ENCODE results near the gene PDAP1. TPM values are rescaled to one million over a fixed set of nuclear protein-coding genes. Genes with fewer than 3 reads are reported as not detected.

Gene PDAP1
- total RNA-seq, 1 experiment from 2014 or later: 147 TPM

DNA sequence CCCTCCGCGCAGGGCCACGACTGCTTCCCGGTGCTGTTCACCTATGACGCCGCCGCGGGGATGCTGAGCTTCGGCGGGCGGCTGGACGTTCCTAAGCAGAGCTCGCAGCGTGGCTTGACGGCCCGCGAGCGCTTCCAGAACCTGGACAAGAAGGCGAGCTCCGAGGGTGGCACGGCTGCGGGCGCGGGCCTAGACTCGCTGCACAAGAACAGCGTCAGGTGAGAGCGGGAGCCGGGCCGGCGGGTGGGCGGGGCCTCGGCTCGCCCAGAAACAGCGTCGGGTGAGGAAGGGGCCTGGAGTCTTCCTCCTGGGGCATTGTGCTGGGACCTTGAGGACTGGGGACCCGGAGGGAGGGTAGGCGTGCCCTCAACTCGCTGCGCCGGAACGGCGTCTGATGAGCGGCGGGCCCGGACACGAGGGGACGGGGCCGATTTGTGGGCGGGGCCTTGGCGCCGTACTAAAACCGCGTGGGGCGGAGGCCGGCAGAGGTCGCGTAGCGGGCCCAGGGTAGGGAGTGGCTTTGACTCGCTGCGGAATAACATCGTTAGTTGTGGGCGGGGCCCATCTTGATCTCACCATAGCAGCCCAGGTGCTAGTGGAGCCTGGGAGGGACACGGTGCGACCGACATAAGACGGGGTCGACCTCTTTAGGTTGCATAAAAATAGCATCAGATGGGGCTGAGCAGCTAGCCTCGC is 15.6 kb downstream of the PDAP1 start:
- Histone ChIP-seq H3K9me3 (ENCODE audit: control insufficient read depth, insufficient read depth, low read depth, low read length) (no peaks in the 10 kb centered on the region), H3K36me3 (ENCODE audit: control insufficient read depth, insufficient read depth, low read length) (0 out of 2 replicates have a peak, but pooled peaks cover 4% of the 10 kb centered on the region), H3K4me1 (ENCODE audit: control insufficient read depth, insufficient read depth, low read length) (peaks cover 49% of the 10 kb centered on the region), H3K27me3 (ENCODE audit: control insufficient read depth, insufficient read depth, low read length) (no peaks in the 10 kb centered on the region), H3K27ac (ENCODE audit: low read length) (peak overlapping the region; percentile 53), H3K4me3 (ENCODE audit: low read depth in 2 of 2, low read length in 2 of 2) (peak overlapping the region in 1 of 2 experiments; percentile 7; a peak in 1 of 4 replicates)
- no peak for DNase-seq (ENCODE audit: low read depth, low spot score)
- ChIA-PET POLR2A (interaction anchor here (0.5 to 0.9 kb wide), 3 partner anchors 15 to 17 kb away, joined by 3 to 6 read pairs (median 4); partner anchors contain the start of gene BUD31), CTCF (no interaction called here)
- no TSS peak for BruUV-seq (replicated peaks)
- intact Hi-C loops (cut with micrococcal nuclease; ENCODE audit: unreplicated experiment): no loop called here
- ATAC-seq: peak; percentile 65
- TF ChIP-seq REST (IDR thresholded peaks at IDR 0.05; ENCODE audit: insufficient read depth in 1 of 2, low read depth in 2 of 2, low read length in 1 of 2) (no peak), SIN3A (IDR thresholded peaks at IDR 0.05; ENCODE audit: borderline replicate concordance, insufficient read depth, low read depth, low read length) (no peak), POLR2AphosphoS5 (IDR thresholded peaks at IDR 0.05; ENCODE audit: low read depth, low read length) (0 out of 2 replicates have a peak, but pooled peaks have one; percentile 34), TCF7L2 (IDR thresholded peaks at IDR 0.05; ENCODE audit: low read depth, low read length) (no peak)
- TF ChIP-seq, protein P1, sequence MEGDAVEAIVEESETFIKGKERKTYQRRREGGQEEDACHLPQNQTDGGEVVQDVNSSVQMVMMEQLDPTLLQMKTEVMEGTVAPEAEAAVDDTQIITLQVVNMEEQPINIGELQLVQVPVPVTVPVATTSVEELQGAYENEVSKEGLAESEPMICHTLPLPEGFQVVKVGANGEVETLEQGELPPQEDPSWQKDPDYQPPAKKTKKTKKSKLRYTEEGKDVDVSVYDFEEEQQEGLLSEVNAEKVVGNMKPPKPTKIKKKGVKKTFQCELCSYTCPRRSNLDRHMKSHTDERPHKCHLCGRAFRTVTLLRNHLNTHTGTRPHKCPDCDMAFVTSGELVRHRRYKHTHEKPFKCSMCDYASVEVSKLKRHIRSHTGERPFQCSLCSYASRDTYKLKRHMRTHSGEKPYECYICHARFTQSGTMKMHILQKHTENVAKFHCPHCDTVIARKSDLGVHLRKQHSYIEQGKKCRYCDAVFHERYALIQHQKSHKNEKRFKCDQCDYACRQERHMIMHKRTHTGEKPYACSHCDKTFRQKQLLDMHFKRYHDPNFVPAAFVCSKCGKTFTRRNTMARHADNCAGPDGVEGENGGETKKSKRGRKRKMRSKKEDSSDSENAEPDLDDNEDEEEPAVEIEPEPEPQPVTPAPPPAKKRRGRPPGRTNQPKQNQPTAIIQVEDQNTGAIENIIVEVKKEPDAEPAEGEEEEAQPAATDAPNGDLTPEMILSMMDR (IDR thresholded peaks at IDR 0.05): no peak
- in situ Hi-C loops (cut with HindIII; ENCODE audit: low pct_unique_long_range_greater_than_20kb, low sequenced_read_pairs): no loop called here

- CTCF ChIA-PET: no interaction called here
Measured at GRCh38 chr7:99392046-99392445, 16.4 kb downstream of the PDAP1 start.

More at GRCh38 chr7:99392046-99392445, 16.4 kb downstream of the PDAP1 start:
- H3K27me3 ChIP-seq (ENCODE audit: control insufficient read depth, insufficient read depth, low read length): no peaks in the 10 kb centered on the region
- H3K4me3 ChIP-seq (ENCODE audit: low read depth in 2 of 2, low read length in 2 of 2): no peak overlapping the region
- POLR2A ChIA-PET: no interaction called here
- BruUV-seq (replicated peaks): TSS peak; percentile 41
- TF ChIP-seq REST (IDR thresholded peaks at IDR 0.05; ENCODE audit: insufficient read depth in 1 of 2, low read depth in 2 of 2, low read length in 1 of 2) (no peak), POLR2AphosphoS5 (IDR thresholded peaks at IDR 0.05; ENCODE audit: low read depth, low read length) (no peak; the same call in 1 of the 2 replicates), SIN3A (IDR thresholded peaks at IDR 0.05; ENCODE audit: borderline replicate concordance, insufficient read depth, low read depth, low read length) (no peak), TCF7L2 (IDR thresholded peaks at IDR 0.05; ENCODE audit: low read depth, low read length) (no peak)
- TF ChIP-seq, protein P1 (IDR thresholded peaks at IDR 0.05): no peak
- DNase-seq (ENCODE audit: low read depth, low spot score) (no peak), ATAC-seq (no peak)
- in situ Hi-C loops (cut with HindIII; ENCODE audit: low pct_unique_long_range_greater_than_20kb, low sequenced_read_pairs): no loop called here
- peaks cover 43% of the 10 kb centered on the region for H3K4me1 ChIP-seq (ENCODE audit: control insufficient read depth, insufficient read depth, low read length)
- intact Hi-C loops (cut with micrococcal nuclease; ENCODE audit: unreplicated experiment): no loop called here
- no peak overlapping the region for H3K27ac ChIP-seq (ENCODE audit: low read length)
- H3K36me3 ChIP-seq (ENCODE audit: control insufficient read depth, insufficient read depth, low read length): 0 out of 2 replicates have a peak, but pooled peaks cover 2% of the 10 kb centered on the region
- H3K9me3 ChIP-seq (ENCODE audit: control insufficient read depth, insufficient read depth, low read depth, low read length): no peaks in the 10 kb centered on the region
